ENCODE data around the gene USP24. TPM values are rescaled to one million over a fixed set of nuclear protein-coding genes. Genes with fewer than 3 reads are reported as not detected.
"Not testable (repeated sequence)": the region's sequence is repeated elsewhere in the genome, so short reads cannot be mapped to it uniquely, and the experiment has no call there.

Gene USP24
- polyA plus RNA-seq, 1 donor = 70.2 TPM

- DNase-seq = not testable (repeated sequence)
These were observed 15.4 kb downstream of the USP24 start for GRCh38 chr1:55199735-55200134.

- no peak for DNase-seq
These were observed 17.1 kb downstream of the USP24 start for GRCh38 chr1:55198044-55198443.

- DNase-seq = no peak
These were observed 18.1 kb downstream of the USP24 start for GRCh38 chr1:55197099-55197498.

- no peak for DNase-seq
These were observed 18.6 kb downstream of the USP24 start for GRCh38 chr1:55196433-55197035.

GRCh38 chr1:55195521-55196233, 19.5 kb downstream of the USP24 start:
- no peak for DNase-seq

GRCh38 chr1:55194851-55195250, 20.3 kb downstream of the USP24 start:
- DNase-seq = no peak

GRCh38 chr1:55192093-55192492, 23.1 kb downstream of the USP24 start:
- no peak for DNase-seq

- not testable (repeated sequence) for DNase-seq
These were observed 23.8 kb downstream of the USP24 start for GRCh38 chr1:55191219-55191952.

- no peak for DNase-seq
These were observed 25.1 kb downstream of the USP24 start for GRCh38 chr1:55190109-55190508.

GRCh38 chr1:55188909-55189308, 26.3 kb downstream of the USP24 start:
- DNase-seq = no peak

- DNase-seq = no peak
These were observed 29.3 kb downstream of the USP24 start for GRCh38 chr1:55185832-55186231.

GRCh38 chr1:55184859-55185258, 30.3 kb downstream of the USP24 start:
- DNase-seq = no peak

GRCh38 chr1:55181666-55182065, 33.5 kb downstream of the USP24 start:
- no peak for DNase-seq

GRCh38 chr1:55180075-55180670, 35.0 kb downstream of the USP24 start:
- no peak for DNase-seq

- no peak for DNase-seq
These were observed 35.9 kb downstream of the USP24 start for GRCh38 chr1:55179177-55179835.

- DNase-seq = no peak
These were observed 42.5 kb downstream of the USP24 start for GRCh38 chr1:55172687-55173086.

GRCh38 chr1:55172272-55172671, 42.9 kb downstream of the USP24 start:
- DNase-seq = peak; percentile 10

- no peak for DNase-seq
These were observed 43.5 kb downstream of the USP24 start for GRCh38 chr1:55171694-55172093.

- no peak for DNase-seq
These were observed 44.7 kb downstream of the USP24 start for GRCh38 chr1:55170426-55170825.

- no peak for DNase-seq
These were observed 46.0 kb downstream of the USP24 start for GRCh38 chr1:55169126-55169525.

GRCh38 chr1:55168353-55168752, 46.8 kb downstream of the USP24 start:
- no peak for DNase-seq

- no peak for DNase-seq
These were observed 47.8 kb downstream of the USP24 start for GRCh38 chr1:55167224-55167871.
